Ascending aorta (tissue), 2 donors: ENCODE data around the gene RAB4B. TPM values are rescaled to one million over a fixed set of nuclear protein-coding genes. Genes with fewer than 3 reads are reported as not detected.
"Not testable (repeated sequence)": the region's sequence is repeated elsewhere in the genome, so short reads cannot be mapped to it uniquely, and the experiment has no call there.

Source experiments
- DNase-seq, 2 donors: peaks; one replicate each; pipeline ENCODE4 v3.0.0-alpha.2; 2019; ENCODE audit warnings: low spot score in 2 of 2
- H3K27ac ChIP-seq, 2 donors: fragments of 200-600 bp; sonication (generic); one replicate each; pipeline ENCODE4 v1.5.1; 2016 to 2017; ENCODE audit warnings: mild to moderate bottlenecking in 1 of 2
- H3K27me3 ChIP-seq: fragments of 200-600 bp; sonication (generic); one replicate; pipeline ENCODE4 v1.5.1; 2017
- H3K36me3 ChIP-seq, 2 donors: fragments of 200-600 bp; sonication (generic); one replicate each; pipeline ENCODE4 v1.5.1; 2016
- H3K4me1 ChIP-seq, 2 donors: fragments of 200-600 bp; sonication (generic); one replicate each; pipeline ENCODE4 v1.5.1; 2016 to 2017; ENCODE audit warnings: mild to moderate bottlenecking in 1 of 2
- H3K4me3 ChIP-seq, 2 donors: fragments of 200-600 bp; sonication (generic); one replicate each; pipeline ENCODE4 v1.5.1; 2016 to 2017; ENCODE audit warnings: mild to moderate bottlenecking in 1 of 2
- H3K9me3 ChIP-seq, 2 donors: fragments of 200-600 bp; sonication (generic); one replicate each; pipeline ENCODE4 v1.5.1; 2016
- CTCF ChIP-seq, 3 experiments: fragments of 200-600 bp in 2 of 3; fragments of 450-650 bp in 1 of 3; sonication (generic) in 2 of 3; IDR thresholded peaks; one replicate each; pipeline ENCODE4 v1.5.1; 2016 to 2019; ENCODE audit warnings: antibody characterized with exemption in 3 of 3, mild to moderate bottlenecking in 1 of 3, moderate library complexity in 1 of 3
- intact Hi-C: fragments of 100-400 bp; cut with DNase I; formaldehyde crosslinking; loops from one replicate; pipeline ENCODE4 v1.15.1; 2023
- total RNA-seq: library from RNA; depleted of rRNA; stranded (reverse); fragments of >200 nt; gene quantifications from one replicate; pipeline ENCODE4 v1.1.0, GENCODE V29; 2016

The RAB4B gene
- total RNA-seq, 1 donor from 2014 or later, result 56.8 TPM

DNA sequence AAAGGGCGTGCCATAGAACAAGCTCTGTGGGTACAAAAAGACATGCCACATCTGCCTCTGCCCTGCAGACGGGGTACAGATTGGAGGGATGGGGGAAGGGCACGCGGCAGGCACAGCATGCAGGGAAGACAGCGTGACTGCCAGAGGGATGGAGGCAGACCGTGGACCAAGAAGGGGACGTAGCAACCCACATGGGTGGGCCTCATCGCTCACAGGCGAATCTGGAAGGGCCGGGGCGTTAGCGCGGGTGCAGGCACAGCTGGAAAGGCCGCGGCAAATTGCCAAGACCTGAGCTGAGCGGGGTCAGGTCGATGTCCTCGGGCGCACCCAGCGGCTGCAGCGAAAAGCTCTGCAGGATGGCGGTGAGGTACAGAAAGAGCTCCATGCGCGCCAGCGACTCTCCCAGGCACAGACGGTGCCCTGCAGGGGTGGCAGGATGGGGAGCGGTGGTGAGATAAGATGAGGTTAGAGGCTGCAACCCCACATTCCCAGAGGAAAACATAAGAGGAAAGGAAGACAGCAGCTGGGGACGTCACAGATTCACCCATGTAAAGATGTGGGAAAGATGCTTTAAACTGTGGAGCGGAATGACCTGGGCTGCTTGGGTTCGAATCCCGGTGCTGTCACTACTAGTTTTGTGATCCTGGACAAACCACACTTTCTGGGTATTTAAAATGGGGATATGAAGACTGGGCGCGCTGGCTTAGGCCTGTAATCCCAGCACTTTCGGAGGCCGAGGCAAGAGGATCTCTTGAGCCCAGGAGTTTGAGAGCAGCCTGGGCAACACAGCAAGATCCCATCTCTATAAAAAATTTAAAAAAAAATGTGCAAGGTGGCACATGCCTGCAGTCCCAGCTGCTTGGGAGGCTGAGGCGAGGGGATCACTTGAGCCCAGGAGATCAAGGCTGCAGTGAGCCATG, 40.7 kb downstream of the RAB4B start:
- H3K36me3 ChIP-seq, H3K27me3 ChIP-seq, H3K27ac ChIP-seq, H3K9me3 ChIP-seq: not testable (repeated sequence)
- DNase-seq, result peak in 1 of 2 donors; percentile 56
- Histone ChIP-seq H3K4me3 (peak overlapping the region in 1 of 2 donors; percentile 45), H3K4me1 (peaks cover 0 to 21% of the 10 kb centered on the region in 2 donors)
- TF ChIP-seq CTCF (IDR thresholded peaks at IDR 0.05), result peak in 2 of 3 experiments; percentile 21 to 24
- intact Hi-C loops, result loop anchor here (1.0 to 10.0 kb wide), 4 partner anchors 40 to 534 kb away; partner anchors contain the start of genes ACTMAP, AKT2, RAB4B and SNRPA

GRCh38 chr19:40819479-40820234, 41.6 kb downstream of the RAB4B start:
- H3K27ac ChIP-seq, result not testable (repeated sequence)

GRCh38 chr19:40822161-40822560, 44.1 kb downstream of the RAB4B start:
- intact Hi-C loops, result no loop called here

More at GRCh38 chr19:40819479-40820234, 41.6 kb downstream of the RAB4B start:
- intact Hi-C loops, result loop anchor here (1.0 to 10.0 kb wide), 4 partner anchors 41 to 535 kb away; partner anchors contain the start of genes ACTMAP, AKT2, RAB4B and SNRPA
- H3K9me3 ChIP-seq, H3K4me3 ChIP-seq, H3K36me3 ChIP-seq, H3K27me3 ChIP-seq, DNase-seq: not testable (repeated sequence)
- peaks cover 0 to 21% of the 10 kb centered on the region in 2 donors for H3K4me1 ChIP-seq
- TF ChIP-seq CTCF (IDR thresholded peaks at IDR 0.05), result peak; percentile 76 to 82 (median 79)

GRCh38 chr19:40822704-40823553, 44.9 kb downstream of the RAB4B start:
- H3K27ac ChIP-seq, DNase-seq, H3K27me3 ChIP-seq, intact Hi-C loops, H3K4me3 ChIP-seq, H3K9me3 ChIP-seq: not testable (repeated sequence)
- peaks cover 0 to 21% of the 10 kb centered on the region in 2 donors for H3K4me1 ChIP-seq
- peaks cover 10 to 14% of the 10 kb centered on the region in 2 donors for H3K36me3 ChIP-seq

More at GRCh38 chr19:40822161-40822560, 44.1 kb downstream of the RAB4B start:
- no peaks in the 10 kb centered on the region for H3K27me3 ChIP-seq
- DNase-seq, result no peak
- no peak overlapping the region for H3K4me3 ChIP-seq
- H3K36me3 ChIP-seq, result peaks cover 6% of the 10 kb centered on the region in 2 donors
- H3K9me3 ChIP-seq, result no peaks in the 10 kb centered on the region
- no peak for TF ChIP-seq CTCF (IDR thresholded peaks at IDR 0.05)
- H3K4me1 ChIP-seq, result peaks cover 0 to 21% of the 10 kb centered on the region in 2 donors
- H3K27ac ChIP-seq, result no peak overlapping the region

GRCh38 chr19:40824916-40825315, 46.9 kb downstream of the RAB4B start:
- H3K9me3 ChIP-seq, H3K27me3 ChIP-seq, H3K4me3 ChIP-seq, DNase-seq, H3K27ac ChIP-seq, intact Hi-C loops: not testable (repeated sequence)
- peaks cover 10 to 26% of the 10 kb centered on the region in 2 donors for H3K36me3 ChIP-seq
- H3K4me1 ChIP-seq, result peaks cover 0 to 10% of the 10 kb centered on the region in 2 donors

GRCh38 chr19:40825460-40826095, 47.5 kb downstream of the RAB4B start:
- peaks cover 0 to 10% of the 10 kb centered on the region in 2 donors for H3K4me1 ChIP-seq
- intact Hi-C loops, H3K27ac ChIP-seq, H3K27me3 ChIP-seq, H3K4me3 ChIP-seq, DNase-seq, H3K9me3 ChIP-seq: not testable (repeated sequence)
- H3K36me3 ChIP-seq, result peaks cover 10 to 26% of the 10 kb centered on the region in 2 donors

- DNase-seq, H3K9me3 ChIP-seq, H3K4me3 ChIP-seq, intact Hi-C loops, H3K27me3 ChIP-seq, H3K27ac ChIP-seq: not testable (repeated sequence)
- peaks cover 0 to 10% of the 10 kb centered on the region in 2 donors for H3K4me1 ChIP-seq
- peaks cover 10 to 26% of the 10 kb centered on the region in 2 donors for H3K36me3 ChIP-seq
Measured at GRCh38 chr19:40826312-40826698, 48.3 kb downstream of the RAB4B start.

DNA sequence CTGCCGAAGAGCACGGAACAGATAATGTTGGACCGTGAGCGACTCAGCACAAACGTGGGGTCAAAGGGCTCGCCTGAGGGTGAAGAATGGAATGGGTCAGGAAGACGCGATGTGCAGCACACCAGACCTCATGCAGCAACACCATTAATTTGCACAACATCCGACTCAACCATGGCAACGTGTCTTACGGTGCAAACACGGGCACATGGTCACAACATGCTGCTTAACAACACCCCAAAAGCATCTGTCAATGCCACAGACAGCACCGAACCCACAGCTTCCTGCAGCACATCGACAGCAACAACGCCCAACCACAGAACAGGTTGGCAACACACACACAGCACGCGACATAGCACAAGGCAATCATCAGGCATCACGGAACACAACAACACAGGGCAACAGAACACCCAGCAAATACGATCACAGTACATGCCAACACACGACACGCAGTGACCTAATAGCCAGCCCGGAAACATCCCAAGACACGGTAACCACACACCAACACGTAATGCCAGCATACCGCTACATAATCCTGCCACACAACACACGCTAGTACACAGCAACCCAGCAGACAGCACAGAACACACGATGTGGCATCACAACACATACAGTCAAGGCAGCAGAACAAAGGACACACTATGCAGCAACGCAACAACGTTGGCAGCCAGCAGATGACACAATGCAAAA, 48.8 kb downstream of the RAB4B start:
- H3K4me3 ChIP-seq, H3K9me3 ChIP-seq, DNase-seq, H3K27me3 ChIP-seq, intact Hi-C loops, H3K27ac ChIP-seq: not testable (repeated sequence)
- peaks cover 0 to 10% of the 10 kb centered on the region in 2 donors for H3K4me1 ChIP-seq
- peaks cover 10 to 26% of the 10 kb centered on the region in 2 donors for H3K36me3 ChIP-seq
